Tibial nerve (tissue), 4 donors: ENCODE data around the gene TTPAL. TPM values are rescaled to one million over a fixed set of nuclear protein-coding genes. Genes with fewer than 3 reads are reported as not detected.

Experiments used
- DNase-seq, 2 donors: peaks; one replicate each; pipeline ENCODE4 v3.0.0-alpha.2; 2019; ENCODE audit warnings: low spot score in 2 of 2
- H3K27ac ChIP-seq, 4 donors: fragments of 200-600 bp; sonication (generic) in 3 of 4; one replicate each; pipeline ENCODE4 v1.5.1; 2017 to 2019; ENCODE audit warnings: mild to moderate bottlenecking in 1 of 4
- H3K27me3 ChIP-seq, 2 donors: fragments of 200-600 bp; sonication (generic) in 1 of 2; one replicate each; pipeline versions ENCODE4 v1.5.1 to v1.6.0; 2017 to 2019
- H3K36me3 ChIP-seq, 3 donors: fragments of 200-600 bp; sonication (generic); one replicate each; pipeline ENCODE4 v1.5.1; 2018 to 2019
- H3K4me1 ChIP-seq, 4 donors: fragments of 200-600 bp; sonication (generic) in 3 of 4; one replicate each; pipeline ENCODE4 v1.5.1; 2017 to 2019
- H3K4me3 ChIP-seq, 4 donors: fragments of 200-600 bp; sonication (generic) in 3 of 4; one replicate each; pipeline ENCODE4 v1.5.1; 2017 to 2019; ENCODE audit warnings: mild to moderate bottlenecking in 1 of 4, moderate library complexity in 1 of 4
- H3K9me3 ChIP-seq, 4 donors: fragments of 200-600 bp; sonication (generic) in 3 of 4; one replicate each; pipeline ENCODE4 v1.5.1; 2017 to 2019
- EP300 ChIP-seq, 2 donors: sonication (generic); formaldehyde crosslinking; IDR thresholded peaks; one replicate each; pipeline ENCODE4 v1.6.1; 2017; ENCODE audit warnings: antibody characterized with exemption in 2 of 2, mild to moderate bottlenecking in 1 of 2
- POLR2A ChIP-seq, 2 donors: fragments of 450-650 bp; IDR thresholded peaks; one replicate each; pipeline ENCODE4 v1.6.1; 2017; ENCODE audit warnings: antibody characterized with exemption in 2 of 2, mild to moderate bottlenecking in 2 of 2, moderate library complexity in 2 of 2
- WGBS, 2 donors: methylation state at CpG; one replicate each; pipeline ENCODE4 v1.1.5; 2018; 5-methylcytosine and 5-hydroxymethylcytosine counted together
- total RNA-seq, 4 donors: library from RNA; depleted of rRNA; stranded (reverse); fragments of >200 nt; gene quantifications; one replicate each; pipeline ENCODE4 v1.1.0, GENCODE V29; 2016
- TF ChIP-seq, protein P1 (sequence below), 5 experiments: fragments of 200-600 bp in 3 of 5; fragments of 450-650 bp in 2 of 5; sonication (generic) in 3 of 5; IDR thresholded peaks; one replicate each; pipeline ENCODE4 v1.5.1; 2016 to 2019; ENCODE audit warnings: antibody characterized with exemption in 5 of 5, mild to moderate bottlenecking in 3 of 5, moderate library complexity in 2 of 5

The TTPAL gene, protein sequence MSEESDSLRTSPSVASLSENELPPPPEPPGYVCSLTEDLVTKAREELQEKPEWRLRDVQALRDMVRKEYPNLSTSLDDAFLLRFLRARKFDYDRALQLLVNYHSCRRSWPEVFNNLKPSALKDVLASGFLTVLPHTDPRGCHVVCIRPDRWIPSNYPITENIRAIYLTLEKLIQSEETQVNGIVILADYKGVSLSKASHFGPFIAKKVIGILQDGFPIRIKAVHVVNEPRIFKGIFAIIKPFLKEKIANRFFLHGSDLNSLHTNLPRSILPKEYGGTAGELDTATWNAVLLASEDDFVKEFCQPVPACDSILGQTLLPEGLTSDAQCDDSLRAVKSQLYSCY
- 10 to 100 TPM; 13.0 to 23.7 (median 16.9) TPM for total RNA-seq

DNA sequence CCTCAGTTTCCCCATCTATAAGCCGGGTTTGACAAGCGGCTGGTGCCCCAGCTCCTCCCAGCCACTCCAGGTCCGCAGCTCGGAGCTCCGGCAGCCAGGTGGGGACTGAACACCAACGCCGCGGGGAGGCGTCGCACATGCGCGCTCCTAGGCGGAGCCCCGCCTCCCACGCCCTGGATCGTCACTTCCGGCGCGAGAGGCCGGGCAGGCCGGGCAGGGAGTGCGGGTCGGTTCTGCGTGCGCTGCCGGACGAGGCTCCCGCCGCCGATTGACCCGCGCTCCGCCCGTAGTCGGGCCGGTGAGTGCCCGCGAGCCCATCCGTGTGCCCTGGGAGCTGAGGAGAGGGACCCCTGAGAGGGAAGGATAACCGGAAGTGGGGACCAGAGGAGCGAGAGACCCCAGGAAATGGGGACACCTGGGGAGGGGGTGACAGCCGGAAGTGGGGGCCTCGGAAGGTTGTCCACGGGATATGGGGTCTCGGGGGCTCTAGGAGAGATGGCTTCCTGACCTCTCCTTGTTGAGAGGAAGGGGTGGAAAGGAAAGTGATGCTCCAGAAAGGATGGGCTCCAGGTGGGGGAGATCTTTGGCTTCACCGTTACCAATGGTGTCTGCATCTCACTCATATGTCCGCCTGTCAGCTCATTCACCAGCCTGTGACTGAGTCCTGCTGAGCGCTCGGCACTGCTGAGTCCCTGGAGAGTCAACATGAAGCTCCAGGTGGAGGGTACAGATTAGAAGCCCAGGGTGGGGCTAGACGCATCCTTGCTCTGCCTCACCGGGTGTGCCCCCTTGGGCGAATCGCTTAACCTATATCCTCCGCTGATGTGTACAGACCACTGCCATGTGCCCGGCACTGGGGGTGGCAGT is at the start of gene TTPAL:
Gene TTPAL, plus strand, starts transcription at position 181 of the 867 bp plus-strand sequence. CDS start 4,126 bp downstream, outside the sequence.
- peak within 1 kb of the TSS; percentile 68 to 96 (median 94) for H3K27ac ChIP-seq
- DNase-seq: peak; percentile 78 to 85
- peak within 1 kb of the TSS; percentile 42 to 93 (median 85) for H3K4me3 ChIP-seq
- 3% methylated on average over 37 to 54 of the region's 55 CpGs for WGBS, 2 donors
- H3K4me1 ChIP-seq: peaks cover 0 to 23% (median 4%) of the 10 kb centered on the region in 4 donors
- no peaks in the 10 kb centered on the region for H3K9me3 ChIP-seq
- H3K36me3 ChIP-seq: peaks cover 3 to 18% (median 4%) of the 10 kb centered on the region in 3 donors
- TF ChIP-seq, protein P1, sequence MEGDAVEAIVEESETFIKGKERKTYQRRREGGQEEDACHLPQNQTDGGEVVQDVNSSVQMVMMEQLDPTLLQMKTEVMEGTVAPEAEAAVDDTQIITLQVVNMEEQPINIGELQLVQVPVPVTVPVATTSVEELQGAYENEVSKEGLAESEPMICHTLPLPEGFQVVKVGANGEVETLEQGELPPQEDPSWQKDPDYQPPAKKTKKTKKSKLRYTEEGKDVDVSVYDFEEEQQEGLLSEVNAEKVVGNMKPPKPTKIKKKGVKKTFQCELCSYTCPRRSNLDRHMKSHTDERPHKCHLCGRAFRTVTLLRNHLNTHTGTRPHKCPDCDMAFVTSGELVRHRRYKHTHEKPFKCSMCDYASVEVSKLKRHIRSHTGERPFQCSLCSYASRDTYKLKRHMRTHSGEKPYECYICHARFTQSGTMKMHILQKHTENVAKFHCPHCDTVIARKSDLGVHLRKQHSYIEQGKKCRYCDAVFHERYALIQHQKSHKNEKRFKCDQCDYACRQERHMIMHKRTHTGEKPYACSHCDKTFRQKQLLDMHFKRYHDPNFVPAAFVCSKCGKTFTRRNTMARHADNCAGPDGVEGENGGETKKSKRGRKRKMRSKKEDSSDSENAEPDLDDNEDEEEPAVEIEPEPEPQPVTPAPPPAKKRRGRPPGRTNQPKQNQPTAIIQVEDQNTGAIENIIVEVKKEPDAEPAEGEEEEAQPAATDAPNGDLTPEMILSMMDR (IDR thresholded peaks at IDR 0.05): peak; percentile 27 to 73 (median 49)
- peak; percentile 99 to 100 for TF ChIP-seq POLR2A (IDR thresholded peaks at IDR 0.05)
- TF ChIP-seq EP300 (IDR thresholded peaks at IDR 0.05): peak; percentile 97 to 100
- no peaks in the 10 kb centered on the region for H3K27me3 ChIP-seq

DNA sequence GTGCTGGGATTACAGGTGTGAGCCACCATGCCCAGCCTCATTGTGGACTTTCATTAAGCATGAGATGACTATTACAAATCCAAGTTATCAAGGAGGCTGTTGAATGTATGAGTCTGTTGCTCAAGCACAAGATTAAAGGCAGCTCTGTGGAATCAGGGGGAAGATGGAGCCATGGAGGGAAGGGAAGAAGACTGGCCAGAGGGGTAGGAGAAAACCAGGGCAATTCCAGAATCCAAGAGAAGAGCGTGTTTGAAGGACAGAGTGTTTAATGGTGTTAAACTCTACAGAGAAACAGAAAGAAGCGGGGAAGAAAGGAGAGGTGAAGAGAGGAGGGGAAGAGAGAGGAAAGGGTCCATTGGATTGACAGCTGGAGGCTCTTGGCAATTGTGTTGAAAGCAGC is 49.8 kb upstream of the TTPAL start:
- peaks cover 0 to 12% of the 10 kb centered on the region in 2 donors for H3K27me3 ChIP-seq
- H3K27ac ChIP-seq: no peak overlapping the region
- no peaks in the 10 kb centered on the region for H3K36me3 ChIP-seq
- H3K4me3 ChIP-seq: no peak overlapping the region
- TF ChIP-seq, protein P1 (IDR thresholded peaks at IDR 0.05): no peak
- TF ChIP-seq POLR2A (IDR thresholded peaks at IDR 0.05) (no peak), EP300 (IDR thresholded peaks at IDR 0.05) (no peak)
- DNase-seq: no peak
- no peaks in the 10 kb centered on the region for H3K9me3 ChIP-seq
- no peaks in the 10 kb centered on the region for H3K4me1 ChIP-seq
- 82 to 88% methylated on average over 2 of the region's 2 CpGs for WGBS, 2 donors

DNA sequence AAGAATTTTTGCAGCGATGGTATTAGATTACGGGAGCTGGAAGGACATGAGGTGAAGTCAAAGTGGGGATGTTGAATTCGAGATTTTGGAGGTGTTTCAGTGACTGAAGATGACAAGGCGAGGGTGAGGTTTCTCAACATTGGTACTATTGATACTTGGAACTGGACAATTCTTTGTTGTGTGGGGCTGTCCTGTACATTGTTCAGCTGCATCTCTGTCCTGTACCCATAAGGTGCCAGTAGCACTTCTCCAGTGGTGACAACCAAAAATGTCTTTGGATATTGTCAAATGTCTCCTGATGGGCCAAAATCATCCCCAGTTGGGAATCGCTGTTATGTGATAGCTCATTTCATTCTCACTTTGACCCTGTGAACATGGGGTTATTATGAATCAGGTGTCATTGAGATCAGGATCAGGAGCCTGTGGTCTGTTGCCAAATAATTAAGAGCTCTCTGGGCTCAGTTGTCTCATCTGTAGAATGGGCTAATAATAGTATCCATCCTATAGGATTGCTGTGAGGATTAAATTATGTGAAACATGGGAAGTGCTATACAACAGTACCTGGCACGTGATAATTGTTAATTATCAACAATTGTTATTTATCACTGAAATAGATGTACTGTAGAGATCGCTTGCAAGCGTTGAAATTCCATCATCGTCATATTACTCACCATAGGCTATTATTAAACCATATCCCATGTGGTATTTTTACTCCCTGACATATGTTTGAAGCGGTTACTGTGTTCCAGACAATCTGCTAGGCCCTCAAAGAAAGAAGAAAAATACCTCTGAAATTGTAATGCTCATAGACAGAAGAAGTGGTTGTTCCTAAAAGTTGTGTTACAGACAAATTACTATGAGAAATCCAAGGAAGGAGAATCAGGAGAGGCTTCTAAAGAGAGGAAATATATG is 48.5 kb upstream of the TTPAL start:
- H3K4me1 ChIP-seq: no peaks in the 10 kb centered on the region
- TF ChIP-seq, protein P1 (IDR thresholded peaks at IDR 0.05): no peak
- TF ChIP-seq EP300 (IDR thresholded peaks at IDR 0.05): no peak
- no peak for TF ChIP-seq POLR2A (IDR thresholded peaks at IDR 0.05)
- H3K27ac ChIP-seq: no peak overlapping the region
- H3K9me3 ChIP-seq: no peaks in the 10 kb centered on the region
- no peak for DNase-seq
- H3K27me3 ChIP-seq: peaks cover 0 to 12% of the 10 kb centered on the region in 2 donors
- 85% methylated on average over 10 of the region's 10 CpGs for WGBS, 2 donors
- no peak overlapping the region for H3K4me3 ChIP-seq
- H3K36me3 ChIP-seq: no peaks in the 10 kb centered on the region

DNA sequence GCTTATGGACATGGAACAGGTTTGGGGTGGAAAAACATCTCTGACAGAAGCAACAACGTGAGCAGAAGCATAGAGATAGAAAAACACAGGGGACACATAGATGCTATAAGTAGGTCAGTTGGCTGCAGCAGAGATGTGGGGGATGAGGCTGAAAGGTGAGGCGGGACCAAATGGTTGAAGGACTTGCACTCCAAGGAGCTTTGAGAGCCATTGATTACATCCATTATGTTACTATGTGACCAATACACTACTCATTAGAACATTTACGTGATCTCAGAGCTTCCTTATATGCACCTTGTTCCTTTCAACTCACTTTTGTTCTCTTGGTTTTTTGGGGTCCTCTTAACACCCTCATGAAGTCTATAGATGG is 47.9 kb upstream of the TTPAL start:
- WGBS, 2 donors: 83 to 88% methylated on average over 3 of the region's 3 CpGs
- Histone ChIP-seq H3K27ac (no peak overlapping the region), H3K27me3 (peaks cover 0 to 10% of the 10 kb centered on the region in 2 donors), H3K4me1 (no peaks in the 10 kb centered on the region), H3K4me3 (no peak overlapping the region), H3K36me3 (no peaks in the 10 kb centered on the region), H3K9me3 (no peaks in the 10 kb centered on the region)
- no peak for DNase-seq
- TF ChIP-seq EP300 (IDR thresholded peaks at IDR 0.05): no peak
- no peak for TF ChIP-seq POLR2A (IDR thresholded peaks at IDR 0.05)
- TF ChIP-seq, protein P1 (IDR thresholded peaks at IDR 0.05): no peak
